ENCODE measurements around the gene BAK1.
"Not testable (repeated sequence)": the region's sequence is repeated elsewhere in the genome, so short reads cannot be mapped to it uniquely, and the experiment has no call there.

DNA sequence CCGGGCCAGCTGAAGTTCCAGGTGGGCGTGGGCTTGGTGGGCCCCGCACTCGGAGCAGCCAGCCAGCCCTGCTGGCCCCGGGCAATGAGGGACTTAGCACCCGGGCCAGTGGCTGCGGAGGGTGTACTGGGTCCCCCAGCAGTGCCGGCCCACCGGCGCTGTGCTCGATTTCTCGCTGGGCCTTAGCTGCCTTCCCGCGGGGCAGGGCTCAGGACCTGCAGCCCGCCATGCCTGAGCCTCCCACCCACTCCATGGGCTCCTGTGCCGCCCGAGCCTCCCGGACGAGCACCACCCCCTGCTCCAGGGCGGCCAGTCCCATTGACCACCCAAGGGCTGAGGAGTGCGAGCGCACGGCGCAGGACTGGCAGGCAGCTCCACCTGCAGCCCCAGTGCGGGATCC, 47.6 kb downstream of the BAK1 start:
- not testable (repeated sequence) for TF ChIP-seq CTCF (IDR thresholded peaks at IDR 0.05; ENCODE audit: poor library complexity, severe bottlenecking); TAF1 (IDR thresholded peaks at IDR 0.05; ENCODE audit: low read depth); EZH2 (IDR thresholded peaks at IDR 0.05; ENCODE audit: borderline replicate concordance, insufficient read depth, low read length, poor library complexity, severe bottlenecking)

Measured in neural cell (in vitro differentiated cells).